ENCODE data around the gene LETMD1.

- TF ChIP-seq POLR2A (IDR thresholded peaks at IDR 0.05) = no peak
- no peak for TF ChIP-seq CTCF (IDR thresholded peaks at IDR 0.05)
- TF ChIP-seq POLR2AphosphoS5 (IDR thresholded peaks at IDR 0.05; ENCODE audit: insufficient read depth in 1 of 2, low read depth in 1 of 2) = no peak
Measured at GRCh38 chr12:51004504-51004903, 43.6 kb upstream of the LETMD1 start.
